GM10248 (cell line): Measurements from ENCODE around the gene PGAM2.

Experiments
- CTCF ChIA-PET: fragments of 300-600 bp; sonication (Branson Sonifier 250); formaldehyde crosslinking; extraction: SDS; loops from one replicate; lab custom pipeline; 2021; ENCODE audit warnings: antibody characterized with exemption; lab: Yijun Ruan, JAX
- POLR2A ChIA-PET: fragments of 350-650 bp; sonication (Branson Sonifier 250); formaldehyde crosslinking; extraction: SDS; loops from one replicate; lab custom pipeline; 2020; ENCODE audit warnings: antibody characterized with exemption; lab: Yijun Ruan, JAX
- DNase-seq: peaks from one replicate; pipeline ENCODE4 v3.0.0; 2012; ENCODE audit errors: extremely low spot score
- CTCF ChIP-seq: IDR thresholded peaks from 2 replicates; pipeline ENCODE4 v1.5.1; 2012; ENCODE audit warnings: mild to moderate bottlenecking, low read depth; ENCODE audit errors: extremely low read depth, missing control alignments, control extremely low read depth

Gene PGAM2

GRCh38 chr7:44084701-44085100 is 19.3 kb upstream of the PGAM2 start:
- ChIA-PET POLR2A (no interaction called here), CTCF (interaction anchor here (1.1 to 5.5 kb wide), 6 partner anchors 13 to 65 kb away, joined by 3 to 42 read pairs (median 4); no protein-coding TSS in a partner anchor)
- no peak for DNase-seq
- TF ChIP-seq CTCF, result no peak

DNA sequence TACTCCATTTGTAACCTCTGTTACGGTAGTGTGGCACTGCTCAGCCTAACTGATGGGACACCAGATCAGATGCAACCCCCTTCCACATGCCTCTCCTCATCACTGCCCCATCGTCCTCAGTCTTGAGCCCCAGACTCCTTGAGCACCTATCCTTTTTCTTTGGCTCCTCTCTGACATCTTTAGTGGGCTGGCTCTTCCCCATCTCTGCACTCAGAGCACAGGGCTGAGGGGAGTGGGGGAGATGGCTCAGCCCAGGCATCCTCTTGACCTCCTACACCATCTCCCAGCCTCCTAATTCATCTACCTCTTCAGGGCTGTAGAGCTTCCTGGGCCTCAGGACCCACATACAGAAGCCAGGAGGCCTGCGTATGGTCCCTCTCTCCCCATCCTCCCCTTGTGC is 18.4 kb upstream of the PGAM2 start:
- ChIA-PET POLR2A (no interaction called here), CTCF (interaction anchor here (5.5 kb wide), 1 partner anchor 14 kb away, joined by 42 read pairs; no protein-coding TSS in a partner anchor)
- TF ChIP-seq CTCF, result no peak
- no peak for DNase-seq

GRCh38 chr7:44082541-44083207 is 17.3 kb upstream of the PGAM2 start:
- CTCF ChIA-PET, result no interaction called here

GRCh38 chr7:44081266-44081748 is 15.9 kb upstream of the PGAM2 start:
- ChIA-PET CTCF (interaction anchor here (0.6 to 2.1 kb wide), 10 partner anchors 10 to 484 kb away, joined by 3 to 13 read pairs (median 4); partner anchors contain the start of genes DBNL and YKT6), POLR2A (interaction anchor here (0.7 to 0.9 kb wide), 4 partner anchors 16 to 76 kb away, joined by 4 to 8 read pairs (median 4); no protein-coding TSS in a partner anchor)
- DNase-seq, result peak; percentile 59
- peak; percentile 8 for TF ChIP-seq CTCF

More at GRCh38 chr7:44082541-44083207, 17.3 kb upstream of the PGAM2 start:
- no peak for TF ChIP-seq CTCF
- DNase-seq, result peak; percentile 98
- POLR2A ChIA-PET, result no interaction called here

DNA sequence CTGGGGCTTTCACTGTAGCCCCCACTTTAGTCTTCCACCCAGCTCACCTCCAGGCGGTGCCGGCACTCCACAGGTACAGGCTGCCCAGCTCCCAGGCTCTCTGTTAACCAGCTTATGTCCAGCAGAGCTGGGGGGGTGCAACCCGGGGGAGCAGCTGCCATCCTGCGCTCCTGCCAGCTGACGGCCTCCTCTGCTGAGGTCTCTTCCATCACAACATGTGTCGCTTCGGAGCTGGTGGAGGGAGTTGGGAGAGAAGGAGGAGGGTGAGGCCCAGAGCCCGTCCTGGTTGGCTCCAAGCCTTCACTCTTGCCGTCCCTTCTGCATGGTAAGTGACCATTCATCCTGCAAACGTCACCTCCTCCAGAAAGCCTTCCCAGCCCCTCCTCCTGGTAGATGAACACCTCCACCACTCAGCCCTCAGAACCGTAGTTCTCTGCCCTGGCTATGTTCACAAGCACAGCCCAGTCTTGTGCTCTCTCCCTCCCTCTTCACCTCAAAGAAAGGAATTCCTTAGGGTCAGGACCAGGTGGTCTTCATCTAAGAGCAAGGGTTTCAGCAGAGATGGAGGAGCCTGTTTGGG is 15.4 kb upstream of the PGAM2 start:
- POLR2A ChIA-PET, result interaction anchor here (0.7 to 0.9 kb wide), 2 partner anchors 23 to 76 kb away, joined by 4 to 8 read pairs; no protein-coding TSS in a partner anchor
- no peak for DNase-seq
- CTCF ChIA-PET, result interaction anchor here (0.9 to 2.1 kb wide), 9 partner anchors 9 to 484 kb away, joined by 3 to 13 read pairs (median 4); partner anchors contain the start of gene YKT6
- TF ChIP-seq CTCF, result no peak

GRCh38 chr7:44080118-44080517 is 14.8 kb upstream of the PGAM2 start:
- TF ChIP-seq CTCF, result no peak
- POLR2A ChIA-PET, result no interaction called here
- DNase-seq, result no peak
- CTCF ChIA-PET, result interaction anchor here (1.4 to 2.1 kb wide), 3 partner anchors 9 to 32 kb away, joined by 3 to 13 read pairs (median 12); no protein-coding TSS in a partner anchor
